ENCODE measurements around the gene CEP170. TPM values are rescaled to one million over a fixed set of nuclear protein-coding genes. Genes with fewer than 3 reads are reported as not detected.

The CEP170 gene
- total and polyA plus RNA-seq, 10 of the 15 experiments (the other 5 are each of a cell fraction or from before 2014, with no cell fraction given): 15.0 to 67.3 (median 40.2) TPM

DNA sequence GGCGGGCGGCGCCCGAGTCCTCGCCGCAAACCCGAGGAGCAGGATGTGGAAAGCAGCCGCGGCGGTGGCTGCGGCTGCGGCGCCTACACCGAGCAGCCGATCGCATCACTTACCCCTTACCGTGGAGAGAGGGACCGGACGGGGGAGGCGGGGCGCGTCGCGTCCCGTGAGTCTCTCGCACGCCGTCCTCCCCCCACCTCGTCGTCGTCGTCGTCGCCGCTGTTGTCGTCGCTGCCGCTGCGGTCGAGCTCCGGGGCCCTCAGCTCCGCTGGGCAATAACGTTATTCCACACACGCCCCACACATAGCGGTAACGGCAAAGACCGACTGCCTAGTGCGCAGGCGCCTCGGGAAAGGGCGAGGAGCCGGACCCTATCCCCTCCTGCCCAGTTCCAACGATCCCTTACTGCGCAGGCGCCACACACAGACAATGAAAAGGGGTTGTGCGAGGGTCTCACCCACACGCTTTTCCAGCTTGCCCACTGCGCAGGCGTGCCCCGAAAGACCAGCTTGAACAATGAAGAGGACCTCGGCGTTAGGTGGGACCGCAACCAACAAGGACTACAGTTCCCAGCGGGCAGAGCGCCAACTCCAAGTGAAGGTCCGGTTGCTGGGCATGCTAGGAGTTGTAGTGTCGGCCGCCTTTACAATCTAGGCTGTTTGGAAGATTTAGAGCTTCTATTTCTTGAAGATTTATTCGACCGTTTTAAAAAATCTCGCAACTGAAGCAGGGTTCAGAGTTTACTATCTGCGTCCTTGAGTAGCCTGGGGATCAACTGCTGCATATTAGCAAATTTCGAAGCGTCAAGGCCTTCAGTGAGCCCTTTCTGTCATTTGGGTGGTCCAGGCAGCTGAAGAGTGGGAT, at the start of gene CEP170 (continued):
- TF ChIP-seq, protein P1, sequence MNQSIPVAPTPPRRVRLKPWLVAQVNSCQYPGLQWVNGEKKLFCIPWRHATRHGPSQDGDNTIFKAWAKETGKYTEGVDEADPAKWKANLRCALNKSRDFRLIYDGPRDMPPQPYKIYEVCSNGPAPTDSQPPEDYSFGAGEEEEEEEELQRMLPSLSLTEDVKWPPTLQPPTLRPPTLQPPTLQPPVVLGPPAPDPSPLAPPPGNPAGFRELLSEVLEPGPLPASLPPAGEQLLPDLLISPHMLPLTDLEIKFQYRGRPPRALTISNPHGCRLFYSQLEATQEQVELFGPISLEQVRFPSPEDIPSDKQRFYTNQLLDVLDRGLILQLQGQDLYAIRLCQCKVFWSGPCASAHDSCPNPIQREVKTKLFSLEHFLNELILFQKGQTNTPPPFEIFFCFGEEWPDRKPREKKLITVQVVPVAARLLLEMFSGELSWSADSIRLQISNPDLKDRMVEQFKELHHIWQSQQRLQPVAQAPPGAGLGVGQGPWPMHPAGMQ (IDR thresholded peaks at IDR 0.05; ENCODE audit: borderline replicate concordance): no peak
- TF ChIP-seq HDGF (IDR thresholded peaks at IDR 0.05): peak; percentile 66; the same call in 1 of the 2 replicates
- peak; percentile 28; the same call in 1 of the 2 replicates for TF ChIP-seq SIN3A (IDR thresholded peaks at IDR 0.05; ENCODE audit: low read depth, low read length)
- no peak for TF ChIP-seq KDM1A (IDR thresholded peaks at IDR 0.05; ENCODE audit: borderline replicate concordance)
- TF ChIP-seq SUZ12 (IDR thresholded peaks at IDR 0.05; ENCODE audit: unreplicated experiment): no peak
- TF ChIP-seq TARDBP (IDR thresholded peaks at IDR 0.05; ENCODE audit: borderline replicate concordance): peak; percentile 77
- no peak; a peak in 2 of 4 replicates for TF ChIP-seq IKZF2 (IDR thresholded peaks at IDR 0.05)
- no peak for TF ChIP-seq HDAC6 (IDR thresholded peaks at IDR 0.05; ENCODE audit: unreplicated experiment)
- TF ChIP-seq RAD51 (IDR thresholded peaks at IDR 0.05): no peak
- no peak for TF ChIP-seq WRNIP1 (IDR thresholded peaks at IDR 0.05; ENCODE audit: borderline replicate concordance, low read depth, low read length)
- no peak for TF ChIP-seq EZH2 (IDR thresholded peaks at IDR 0.05; ENCODE audit: borderline replicate concordance, control insufficient read depth, low read depth, low read length)
- TF ChIP-seq, protein P2, sequence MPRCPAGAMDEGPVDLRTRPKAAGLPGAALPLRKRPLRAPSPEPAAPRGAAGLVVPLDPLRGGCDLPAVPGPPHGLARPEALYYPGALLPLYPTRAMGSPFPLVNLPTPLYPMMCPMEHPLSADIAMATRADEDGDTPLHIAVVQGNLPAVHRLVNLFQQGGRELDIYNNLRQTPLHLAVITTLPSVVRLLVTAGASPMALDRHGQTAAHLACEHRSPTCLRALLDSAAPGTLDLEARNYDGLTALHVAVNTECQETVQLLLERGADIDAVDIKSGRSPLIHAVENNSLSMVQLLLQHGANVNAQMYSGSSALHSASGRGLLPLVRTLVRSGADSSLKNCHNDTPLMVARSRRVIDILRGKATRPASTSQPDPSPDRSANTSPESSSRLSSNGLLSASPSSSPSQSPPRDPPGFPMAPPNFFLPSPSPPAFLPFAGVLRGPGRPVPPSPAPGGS (IDR thresholded peaks at IDR 0.05; ENCODE audit: borderline replicate concordance, insufficient read depth, low read depth, low read length, poor library complexity, severe bottlenecking): no peak
- TF ChIP-seq CBFB (IDR thresholded peaks at IDR 0.05; ENCODE audit: low read depth): peak; percentile 41; the same call in 1 of the 2 replicates
- peak; percentile 95 for TF ChIP-seq HCFC1 (IDR thresholded peaks at IDR 0.05; ENCODE audit: low read length)
